AG09319 (cell line): ENCODE data around the gene CAMTA1.

Source experiments
- DNase-seq: peaks from one replicate; pipeline ENCODE4 v3.0.0-alpha.2; 2010; ENCODE audit warnings: low read depth; ENCODE audit errors: extremely low read depth
- CTCF ChIP-seq: IDR thresholded peaks from 2 replicates; pipeline ENCODE4 v1.5.1; 2011; ENCODE audit warnings: low read depth, mild to moderate bottlenecking, inconsistent platforms, low read length, moderate library complexity

Gene CAMTA1

GRCh38 chr1:7060745-7061144 lies 275.5 kb downstream of the CAMTA1 start:
- no peak for TF ChIP-seq CTCF
- DNase-seq = no peak

GRCh38 chr1:7062346-7063061 lies 277.2 kb downstream of the CAMTA1 start:
- no peak for TF ChIP-seq CTCF
- DNase-seq = no peak

- no peak for DNase-seq
- TF ChIP-seq CTCF = no peak
These were observed 278.7 kb downstream of the CAMTA1 start for GRCh38 chr1:7063981-7064380.

GRCh38 chr1:7068552-7068951 lies 283.3 kb downstream of the CAMTA1 start:
- DNase-seq = no peak
- TF ChIP-seq CTCF = no peak

GRCh38 chr1:7069931-7070330 lies 284.7 kb downstream of the CAMTA1 start:
- no peak for TF ChIP-seq CTCF
- DNase-seq = no peak

- peak; percentile 95 for TF ChIP-seq CTCF
- peak; percentile 29 for DNase-seq
These were observed 285.3 kb downstream of the CAMTA1 start for GRCh38 chr1:7070389-7071029.

GRCh38 chr1:7076117-7076516 lies 290.9 kb downstream of the CAMTA1 start:
- no peak for TF ChIP-seq CTCF
- no peak for DNase-seq
